NCI-H2171 (cell line): ENCODE measurements around the gene TMEM135.
"Not testable (repeated sequence)": the region's sequence is repeated elsewhere in the genome, so short reads cannot be mapped to it uniquely, and the experiment has no call there.

ENCODE experiments used
- DNase-seq: peaks from one replicate; lab custom pipeline; 2025; lab: John Stamatoyannopoulos, UW

TMEM135 gene

GRCh38 chr11:87076874-87077429, 39.2 kb downstream of the TMEM135 start:
- DNase-seq = no peak

- no peak for DNase-seq
These were observed 43.6 kb downstream of the TMEM135 start for GRCh38 chr11:87081358-87081757.

- no peak for DNase-seq
These were observed 44.9 kb downstream of the TMEM135 start for GRCh38 chr11:87082590-87082989.

GRCh38 chr11:87083029-87083428, 45.3 kb downstream of the TMEM135 start:
- DNase-seq = no peak

- DNase-seq = no peak
These were observed 54.4 kb downstream of the TMEM135 start for GRCh38 chr11:87092159-87092558.

GRCh38 chr11:87092567-87092966, 54.8 kb downstream of the TMEM135 start:
- DNase-seq = no peak

GRCh38 chr11:87097582-87097981, 59.8 kb downstream of the TMEM135 start:
- DNase-seq = no peak

- DNase-seq = no peak
These were observed 64.3 kb downstream of the TMEM135 start for GRCh38 chr11:87101956-87102580.

- DNase-seq = not testable (repeated sequence)
These were observed 68.1 kb downstream of the TMEM135 start for GRCh38 chr11:87105826-87106225.

- DNase-seq = not testable (repeated sequence)
These were observed 69.6 kb downstream of the TMEM135 start for GRCh38 chr11:87107379-87107778.

GRCh38 chr11:87110443-87111131, 72.9 kb downstream of the TMEM135 start:
- DNase-seq = no peak

GRCh38 chr11:87114093-87114492, 76.4 kb downstream of the TMEM135 start:
- no peak for DNase-seq

- DNase-seq = no peak
These were observed 78.5 kb downstream of the TMEM135 start for GRCh38 chr11:87116185-87116584.

GRCh38 chr11:87120937-87121336, 83.2 kb downstream of the TMEM135 start:
- no peak for DNase-seq

GRCh38 chr11:87122852-87123251, 85.1 kb downstream of the TMEM135 start:
- DNase-seq = no peak

GRCh38 chr11:87125257-87125656, 87.5 kb downstream of the TMEM135 start:
- no peak for DNase-seq

- no peak for DNase-seq
These were observed 89.4 kb downstream of the TMEM135 start for GRCh38 chr11:87127101-87127500.

- no peak for DNase-seq
These were observed 90.6 kb downstream of the TMEM135 start for GRCh38 chr11:87128372-87128771.

- no peak for DNase-seq
These were observed 96.9 kb downstream of the TMEM135 start for GRCh38 chr11:87134524-87135106.

GRCh38 chr11:87136236-87136635, 98.5 kb downstream of the TMEM135 start:
- DNase-seq = no peak

- no peak for DNase-seq
These were observed 100.0 kb downstream of the TMEM135 start for GRCh38 chr11:87137711-87138110.

- no peak for DNase-seq
These were observed 101.7 kb downstream of the TMEM135 start for GRCh38 chr11:87139475-87139874.

- DNase-seq = no peak
These were observed 103.6 kb downstream of the TMEM135 start for GRCh38 chr11:87141322-87141721.
